GM23248 (cell line): ENCODE measurements around the gene PTBP1.

Experiments
- EZH2 ChIP-seq: fragments of 200-600 bp; sonication (generic); IDR thresholded peaks from 2 replicates; pipeline ENCODE4 v1.6.1; 2018; ENCODE audit warnings: antibody characterized with exemption, mild to moderate bottlenecking; ENCODE audit not compliant: insufficient read depth, poor library complexity, severe bottlenecking
- EZH2phosphoT487 ChIP-seq: fragments of 200-600 bp; sonication (generic); IDR thresholded peaks from 2 replicates; pipeline ENCODE4 v1.6.1; 2018; ENCODE audit warnings: antibody characterized with exemption, moderate library complexity, mild to moderate bottlenecking, low read depth; ENCODE audit not compliant: insufficient read depth

DNA sequence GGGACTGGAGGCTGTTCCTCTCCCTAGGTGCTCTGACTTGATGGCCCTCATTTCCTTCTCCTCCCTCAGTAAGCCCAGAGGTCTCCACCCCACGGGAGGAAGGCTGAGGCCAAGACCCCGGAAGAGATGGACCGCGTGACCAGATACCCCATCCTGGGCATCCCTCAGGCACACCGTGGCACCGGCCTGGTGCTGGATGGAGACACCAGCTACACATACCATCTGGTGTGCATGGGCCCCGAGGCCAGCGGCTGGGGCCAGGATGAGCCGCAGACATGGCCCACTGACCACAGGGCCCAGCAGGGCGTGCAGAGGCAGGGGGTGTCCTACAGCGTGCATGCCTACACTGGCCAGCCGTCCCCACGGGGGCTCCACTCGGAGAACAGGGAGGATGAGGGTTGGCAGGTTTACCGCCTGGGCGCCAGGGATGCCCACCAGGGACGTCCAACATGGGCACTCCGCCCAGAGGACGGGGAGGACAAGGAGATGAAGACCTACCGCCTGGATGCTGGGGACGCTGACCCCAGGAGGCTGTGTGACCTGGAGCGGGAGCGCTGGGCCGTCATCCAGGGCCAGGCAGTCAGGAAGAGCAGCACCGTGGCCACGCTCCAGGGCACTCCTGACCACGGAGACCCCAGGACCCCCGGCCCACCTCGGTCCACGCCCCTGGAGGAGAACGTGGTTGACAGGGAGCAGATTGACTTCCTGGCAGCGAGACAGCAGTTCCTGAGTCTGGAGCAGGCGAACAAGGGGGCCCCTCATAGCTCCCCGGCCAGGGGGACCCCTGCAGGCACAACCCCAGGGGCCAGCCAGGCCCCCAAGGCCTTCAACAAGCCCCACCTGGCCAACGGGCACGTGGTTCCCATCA is 40.2 kb upstream of the PTBP1 start:
- TF ChIP-seq EZH2: no peak
- no peak for TF ChIP-seq EZH2phosphoT487
